Measurements from ENCODE around the gene KDSR. TPM values are rescaled to one million over a fixed set of nuclear protein-coding genes. Genes with fewer than 3 reads are reported as not detected.

Gene KDSR, protein sequence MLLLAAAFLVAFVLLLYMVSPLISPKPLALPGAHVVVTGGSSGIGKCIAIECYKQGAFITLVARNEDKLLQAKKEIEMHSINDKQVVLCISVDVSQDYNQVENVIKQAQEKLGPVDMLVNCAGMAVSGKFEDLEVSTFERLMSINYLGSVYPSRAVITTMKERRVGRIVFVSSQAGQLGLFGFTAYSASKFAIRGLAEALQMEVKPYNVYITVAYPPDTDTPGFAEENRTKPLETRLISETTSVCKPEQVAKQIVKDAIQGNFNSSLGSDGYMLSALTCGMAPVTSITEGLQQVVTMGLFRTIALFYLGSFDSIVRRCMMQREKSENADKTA
- total RNA-seq (2022), result 97.4 and 108 TPM in 2 replicates
- Bru-seq, nascent RNA, result percentile 92 among the genes with signal in this experiment
- percentile 95 among the genes with signal in this experiment for BruChase-seq, experiment 1, labeled RNA remaining after a 6-hour chase
- BruChase-seq, experiment 2, labeled RNA remaining after a 2-hour chase, result percentile 91 among the genes with signal in this experiment
- long read RNA-seq, full-length matches to known transcripts, result 145 of 188 reads
- long read RNA-seq, partial matches to known transcripts, result 4 of 188 reads
- long read RNA-seq, other reads (novel, unspliced or antisense), result 39 of 188 reads

- Mint-ChIP-seq H3K27me3 (ENCODE audit: insufficient read depth, unreplicated experiment) (no peaks in the 10 kb centered on the region), H3K4me1 (ENCODE audit: insufficient read depth, unreplicated experiment) (peaks cover 24% of the 10 kb centered on the region), H3K36me3 (ENCODE audit: insufficient read depth, unreplicated experiment) (peaks cover 28% of the 10 kb centered on the region), H3K9me3 (ENCODE audit: unreplicated experiment) (no peaks in the 10 kb centered on the region), H3K27ac (ENCODE audit: low read depth, unreplicated experiment) (peak within 1 kb of the TSS; percentile 78), H3K4me3 (ENCODE audit: unreplicated experiment) (peak within 1 kb of the TSS; percentile 97)
- ChIA-PET CTCF (interaction anchor here (0.6 to 1.0 kb wide), 3 partner anchors 29 to 361 kb away, joined by 3 to 4 read pairs (median 4); no protein-coding TSS in a partner anchor), POLR2A (interaction anchor here (0.6 to 2.3 kb wide), 39 partner anchors 10 to 603 kb away, joined by 3 to 25 read pairs (median 4); partner anchors contain the start of genes SERPINB5 and VPS4B)
- intact Hi-C loops (cut with micrococcal nuclease), result loop anchor here (1.0 to 10.0 kb wide), 3 partner anchors 55 to 137 kb away; partner anchors contain the start of gene VPS4B
- peak; percentile 98 for DNase-seq (ENCODE audit: unreplicated experiment)
- no TSS peak for BruUV-seq (replicated peaks)
- TF ChIP-seq, protein P1, sequence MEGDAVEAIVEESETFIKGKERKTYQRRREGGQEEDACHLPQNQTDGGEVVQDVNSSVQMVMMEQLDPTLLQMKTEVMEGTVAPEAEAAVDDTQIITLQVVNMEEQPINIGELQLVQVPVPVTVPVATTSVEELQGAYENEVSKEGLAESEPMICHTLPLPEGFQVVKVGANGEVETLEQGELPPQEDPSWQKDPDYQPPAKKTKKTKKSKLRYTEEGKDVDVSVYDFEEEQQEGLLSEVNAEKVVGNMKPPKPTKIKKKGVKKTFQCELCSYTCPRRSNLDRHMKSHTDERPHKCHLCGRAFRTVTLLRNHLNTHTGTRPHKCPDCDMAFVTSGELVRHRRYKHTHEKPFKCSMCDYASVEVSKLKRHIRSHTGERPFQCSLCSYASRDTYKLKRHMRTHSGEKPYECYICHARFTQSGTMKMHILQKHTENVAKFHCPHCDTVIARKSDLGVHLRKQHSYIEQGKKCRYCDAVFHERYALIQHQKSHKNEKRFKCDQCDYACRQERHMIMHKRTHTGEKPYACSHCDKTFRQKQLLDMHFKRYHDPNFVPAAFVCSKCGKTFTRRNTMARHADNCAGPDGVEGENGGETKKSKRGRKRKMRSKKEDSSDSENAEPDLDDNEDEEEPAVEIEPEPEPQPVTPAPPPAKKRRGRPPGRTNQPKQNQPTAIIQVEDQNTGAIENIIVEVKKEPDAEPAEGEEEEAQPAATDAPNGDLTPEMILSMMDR (IDR thresholded peaks at IDR 0.05; ENCODE audit: unreplicated experiment), result no peak
Observed at GRCh38 chr18:63367053-63367953, at the start of gene KDSR. Gene KDSR (minus strand): TSS chr18:63367206. CDS start chr18:63367118, 88 bp downstream.

GRCh38 chr18:63412953-63413352, 45.9 kb upstream of the KDSR start:
- intact Hi-C loops (cut with micrococcal nuclease), result no loop called here
- Mint-ChIP-seq H3K27me3 (ENCODE audit: insufficient read depth, unreplicated experiment) (no peaks in the 10 kb centered on the region), H3K4me3 (ENCODE audit: unreplicated experiment) (no peak overlapping the region), H3K27ac (ENCODE audit: low read depth, unreplicated experiment) (peak overlapping the region; percentile 31), H3K9me3 (ENCODE audit: unreplicated experiment) (no peaks in the 10 kb centered on the region), H3K36me3 (ENCODE audit: insufficient read depth, unreplicated experiment) (peaks cover 31% of the 10 kb centered on the region), H3K4me1 (ENCODE audit: insufficient read depth, unreplicated experiment) (peaks cover 8% of the 10 kb centered on the region)
- ChIA-PET CTCF (interaction anchor here (0.7 to 1.1 kb wide), 2 partner anchors 87 to 89 kb away, joined by 3 to 4 read pairs; no protein-coding TSS in a partner anchor), POLR2A (interaction anchor here (1.0 kb wide), 1 partner anchor 14 kb away, joined by 3 read pairs; no protein-coding TSS in a partner anchor)
- TF ChIP-seq, protein P1 (IDR thresholded peaks at IDR 0.05; ENCODE audit: unreplicated experiment), result no peak
- BruUV-seq (replicated peaks), result no TSS peak
- no peak for DNase-seq (ENCODE audit: unreplicated experiment)

- Mint-ChIP-seq H3K36me3 (ENCODE audit: insufficient read depth, unreplicated experiment) (peaks cover 45% of the 10 kb centered on the region), H3K27ac (ENCODE audit: low read depth, unreplicated experiment) (peak overlapping the region; percentile 57), H3K4me1 (ENCODE audit: insufficient read depth, unreplicated experiment) (peaks cover 25% of the 10 kb centered on the region), H3K4me3 (ENCODE audit: unreplicated experiment) (no peak overlapping the region), H3K9me3 (ENCODE audit: unreplicated experiment) (no peaks in the 10 kb centered on the region), H3K27me3 (ENCODE audit: insufficient read depth, unreplicated experiment) (no peaks in the 10 kb centered on the region)
- ChIA-PET CTCF (interaction anchor here (1.4 to 1.5 kb wide), 2 partner anchors 15 to 29 kb away, joined by 6 to 14 read pairs; no protein-coding TSS in a partner anchor), POLR2A (interaction anchor here (0.6 to 4.2 kb wide), 22 partner anchors 8 to 243 kb away, joined by 3 to 85 read pairs (median 4); partner anchors contain the start of genes KDSR, SERPINB5 and VPS4B)
- intact Hi-C loops (cut with micrococcal nuclease), result loop anchor here (2.0 kb wide), 1 partner anchor 68 kb away; no protein-coding TSS in a partner anchor
- peak; percentile 74 for DNase-seq (ENCODE audit: unreplicated experiment)
- BruUV-seq (replicated peaks), result no TSS peak
- TF ChIP-seq, protein P1 (IDR thresholded peaks at IDR 0.05; ENCODE audit: unreplicated experiment), result no peak
Observed at GRCh38 chr18:63410792-63411191, 43.8 kb upstream of the KDSR start.

All from MCF 10A (cell line).